NT2/D1 (cell line): Measurements from ENCODE around the gene DEDD.

Experiments
- YY1 ChIP-seq: IDR thresholded peaks from 2 replicates; pipeline ENCODE4 v1.6.1; 2011; ENCODE audit not compliant: insufficient read length, insufficient read depth
- ZNF274 ChIP-seq: IDR thresholded peaks from 2 replicates; pipeline ENCODE4 v1.6.1; 2011; ENCODE audit warnings: mild to moderate bottlenecking, low read depth, low read length

DNA sequence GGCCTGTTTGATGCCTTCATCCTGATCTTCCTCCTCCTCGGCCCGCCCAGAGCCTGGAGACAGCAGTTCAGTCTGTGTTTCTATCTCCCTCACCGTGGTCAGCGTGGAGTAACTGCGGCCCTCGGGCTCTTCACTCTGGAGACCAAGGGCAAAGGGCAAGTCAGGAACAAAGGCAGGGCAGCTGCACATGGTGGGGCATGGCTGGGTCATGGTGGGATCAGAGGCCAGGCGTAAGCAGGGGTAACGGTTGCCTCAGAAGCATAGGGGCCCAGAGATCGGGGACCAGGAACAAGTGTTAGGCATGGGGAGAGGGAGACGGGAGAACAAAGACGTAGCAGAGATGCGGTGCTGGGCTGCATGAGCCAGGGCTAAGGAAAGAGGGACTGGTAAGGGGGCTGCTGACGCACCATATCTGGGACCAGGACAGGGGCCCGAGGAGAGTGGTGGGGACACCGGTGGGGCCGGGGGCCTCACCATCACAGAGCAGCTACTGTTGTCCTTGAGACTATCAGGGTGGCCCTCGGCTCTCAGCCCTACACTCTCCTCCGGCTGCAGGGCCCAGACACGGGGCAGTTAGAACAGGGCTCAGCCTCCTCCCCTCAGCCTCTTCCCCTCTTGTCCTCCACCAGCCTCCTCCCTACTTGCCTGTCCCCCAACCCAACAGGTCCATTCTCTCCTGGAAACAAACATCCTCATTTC is 59.6 kb downstream of the DEDD start:
- no peak for TF ChIP-seq ZNF274
- TF ChIP-seq YY1, result no peak
